H9 (cell line): Measurements from ENCODE around the gene ZNF385B. TPM values are rescaled to one million over a fixed set of nuclear protein-coding genes. Genes with fewer than 3 reads are reported as not detected.

Experiments
- DNase-seq: peaks from one replicate; pipeline ENCODE4 v3.0.0-alpha.2; 2017
- H2AFZ ChIP-seq: one replicate; pipeline ENCODE4 v1.6.1; 2013; ENCODE audit warnings: mild to moderate bottlenecking, low read length, control low read depth, moderate library complexity
- H2AK5ac ChIP-seq: 2 replicates; pipeline ENCODE4 v1.6.1; 2013; ENCODE audit warnings: low read length, control low read depth, mixed read lengths; ENCODE audit not compliant: insufficient read length
- H2BK120ac ChIP-seq: one replicate; pipeline ENCODE4 v1.6.1; 2013; ENCODE audit warnings: low read depth, mild to moderate bottlenecking, low read length, control low read depth, inconsistent platforms; ENCODE audit not compliant: poor library complexity, severe bottlenecking
- H2BK12ac ChIP-seq: 2 replicates; pipeline ENCODE4 v1.6.1; 2013; ENCODE audit warnings: low read length, control low read depth, mixed read lengths, low read depth; ENCODE audit not compliant: insufficient read length
- H2BK15ac ChIP-seq: 2 replicates; pipeline ENCODE4 v1.6.1; 2013; ENCODE audit warnings: low read depth, low read length, control low read depth
- H2BK20ac ChIP-seq: one replicate; pipeline ENCODE4 v1.6.1; 2013; ENCODE audit warnings: low read depth, mild to moderate bottlenecking, low read length, control low read depth, inconsistent platforms; ENCODE audit not compliant: poor library complexity, severe bottlenecking
- H2BK5ac ChIP-seq: 2 replicates; pipeline ENCODE4 v1.6.1; 2013; ENCODE audit warnings: low read length, control low read depth, mixed read lengths; ENCODE audit not compliant: insufficient read length
- H3K14ac ChIP-seq: 2 replicates; pipeline ENCODE4 v1.6.1; 2013; ENCODE audit warnings: low read length, control low read depth; ENCODE audit not compliant: insufficient read depth
- H3K18ac ChIP-seq: 2 replicates; pipeline ENCODE4 v1.6.1; 2013; ENCODE audit warnings: low read depth, mild to moderate bottlenecking, mixed read lengths, low read length, control low read depth; ENCODE audit not compliant: insufficient read length
- H3K23ac ChIP-seq: 2 replicates; pipeline ENCODE4 v1.6.1; 2013; ENCODE audit warnings: low read length, control low read depth, mixed read lengths, low read depth; ENCODE audit not compliant: insufficient read length
- H3K23me2 ChIP-seq: 2 replicates; pipeline ENCODE4 v1.6.1; 2013; ENCODE audit warnings: low read depth, mild to moderate bottlenecking, mixed read lengths, low read length, control low read depth; ENCODE audit not compliant: insufficient read length, poor library complexity, severe bottlenecking
- H3K27ac ChIP-seq: 2 replicates; pipeline ENCODE4 v1.5.1; 2013; ENCODE audit warnings: low read length, control low read depth, mixed read lengths, low read depth; ENCODE audit not compliant: insufficient read length
- H3K27me3 ChIP-seq: 2 replicates; pipeline ENCODE4 v1.6.1; 2013; ENCODE audit warnings: low read length, control low read depth, inconsistent platforms; ENCODE audit not compliant: insufficient read depth
- H3K4ac ChIP-seq: 2 replicates; pipeline ENCODE4 v1.6.1; 2013; ENCODE audit warnings: low read depth, mild to moderate bottlenecking, control low read depth, inconsistent platforms, low read length, moderate library complexity
- H3K4me1 ChIP-seq: 2 replicates; pipeline ENCODE4 v1.6.1; 2013; ENCODE audit warnings: low read length, control low read depth, inconsistent platforms; ENCODE audit not compliant: insufficient read depth
- H3K4me2 ChIP-seq: 2 replicates; pipeline ENCODE4 v1.6.1; 2013; ENCODE audit warnings: low read length, control low read depth, mixed read lengths; ENCODE audit not compliant: insufficient read length, insufficient read depth
- H3K56ac ChIP-seq: 2 replicates; pipeline ENCODE4 v1.6.1; 2013; ENCODE audit warnings: low read depth, mild to moderate bottlenecking, mixed read lengths, low read length, control low read depth; ENCODE audit not compliant: insufficient read length
- H3K79me1 ChIP-seq: 2 replicates; pipeline ENCODE4 v1.6.1; 2013; ENCODE audit warnings: low read depth, mild to moderate bottlenecking, moderate library complexity, low read length, control low read depth, inconsistent platforms; ENCODE audit not compliant: insufficient read depth, poor library complexity, severe bottlenecking
- H3K79me2 ChIP-seq: 2 replicates; pipeline ENCODE4 v1.6.1; 2013; ENCODE audit warnings: low read length, control low read depth, inconsistent platforms; ENCODE audit not compliant: insufficient read depth
- H3K9ac ChIP-seq: 2 replicates; pipeline ENCODE4 v1.6.1; 2013; ENCODE audit warnings: low read length, control low read depth, mixed read lengths; ENCODE audit not compliant: insufficient read length; ENCODE audit errors: extremely low read depth
- H3K9me3 ChIP-seq: one replicate; pipeline ENCODE4 v1.6.1; 2013; ENCODE audit warnings: low read depth, low read length, inconsistent platforms; ENCODE audit not compliant: control insufficient read depth
- H3T11ph ChIP-seq: one replicate; pipeline ENCODE4 v1.6.1; 2013; ENCODE audit warnings: mild to moderate bottlenecking, low read length, control low read depth, inconsistent platforms
- H4K20me1 ChIP-seq: one replicate; pipeline ENCODE4 v1.6.1; 2013; ENCODE audit not compliant: control insufficient read depth, insufficient read length, insufficient read depth
- H4K5ac ChIP-seq: 2 replicates; pipeline ENCODE4 v1.6.1; 2013; ENCODE audit warnings: low read depth, mild to moderate bottlenecking, mixed read lengths, low read length, control low read depth; ENCODE audit not compliant: insufficient read length
- H4K8ac ChIP-seq: replicated peaks from 2 replicates; pipeline ENCODE4 v1.6.1; 2013; ENCODE audit warnings: low read length, control low read depth, mixed read lengths, low read depth; ENCODE audit not compliant: insufficient read length
- H4K91ac ChIP-seq: 2 replicates; pipeline ENCODE4 v1.6.1; 2013; ENCODE audit warnings: low read depth, mild to moderate bottlenecking, moderate library complexity, mixed read lengths, low read length, control low read depth; ENCODE audit not compliant: insufficient read length
- H3K27ac Mint-ChIP-seq, 3 experiments: 2 replicates in 2 of 3; 3 replicates in 1 of 3; pipeline ENCODE4 v1.8.0; 2020 to 2021; ENCODE audit warnings: mixed read lengths in 3 of 3, mild to moderate bottlenecking in 1 of 3, moderate library complexity in 1 of 3
- H3K27me3 Mint-ChIP-seq: 2 replicates; pipeline ENCODE4 v1.8.0; 2021; ENCODE audit warnings: low read depth, mild to moderate bottlenecking, moderate library complexity, mixed read lengths
- H3K36me3 Mint-ChIP-seq, 3 experiments: 2 replicates in 2 of 3; 3 replicates in 1 of 3; pipeline ENCODE4 v1.8.0; 2020 to 2021; ENCODE audit warnings: low read depth in 3 of 3, mixed read lengths in 3 of 3; ENCODE audit not compliant: insufficient read depth in 1 of 3
- H3K4me1 Mint-ChIP-seq, 2 experiments: 2 replicates each; pipeline ENCODE4 v1.8.0; 2020; ENCODE audit warnings: mixed read lengths in 2 of 2
- H3K4me3 Mint-ChIP-seq, 2 experiments: 2 replicates in 1 of 2; 3 replicates in 1 of 2; pipeline ENCODE4 v1.8.0; 2020 to 2021; ENCODE audit warnings: mild to moderate bottlenecking in 2 of 2, mixed read lengths in 2 of 2, moderate library complexity in 1 of 2
- H3K9me3 Mint-ChIP-seq, 2 experiments: 2 replicates in 1 of 2; 3 replicates in 1 of 2; pipeline ENCODE4 v1.8.0; 2020; ENCODE audit warnings: mild to moderate bottlenecking in 2 of 2, mixed read lengths in 2 of 2, moderate library complexity in 1 of 2
- CTCF ChIP-seq: fragments of 200-600 bp; sonication (generic); conservative IDR thresholded peaks from 3 replicates; pipeline ENCODE4 v1.8.0; 2021; ENCODE audit warnings: antibody characterized with exemption, mild to moderate bottlenecking
- total RNA-seq: library from RNA; stranded (reverse); gene quantifications from 2 replicates; pipeline ENCODE4 v1.2.1, GENCODE V29; 2021

The ZNF385B gene
- total RNA-seq, 1 experiment from 2014 or later = 2.1 TPM

- H3K9me3 Mint-ChIP-seq = peaks cover 21 to 32% of the 10 kb centered on the region in 2 experiments
- no peak overlapping the region for H3K4me3 Mint-ChIP-seq
- no peak overlapping the region for H3K23ac ChIP-seq
- H4K8ac ChIP-seq = no peak overlapping the region
- H2BK15ac ChIP-seq = no peak overlapping the region
- H3K4ac ChIP-seq = no peak overlapping the region
- H3K4me1 ChIP-seq = no peaks in the 10 kb centered on the region
- no peak for DNase-seq
- no peaks in the 10 kb centered on the region for H3K79me2 ChIP-seq
- H3K27ac Mint-ChIP-seq = no peak overlapping the region
- no peak overlapping the region for H2BK20ac ChIP-seq
- H3K9me3 ChIP-seq = peaks cover 9% of the 10 kb centered on the region
- H3K27me3 ChIP-seq = no peaks in the 10 kb centered on the region
- H2BK12ac ChIP-seq = no peak overlapping the region
- H3K18ac ChIP-seq = no peak overlapping the region
- H3K4me2 ChIP-seq = no peak overlapping the region
- H3K36me3 Mint-ChIP-seq = peaks cover 8 to 24% (median 12%) of the 10 kb centered on the region in 3 experiments
- no peaks in the 10 kb centered on the region for H4K20me1 ChIP-seq
- no peak overlapping the region for H2AK5ac ChIP-seq
- H2BK5ac ChIP-seq = no peak overlapping the region
- H3T11ph ChIP-seq = no peak overlapping the region
- H4K5ac ChIP-seq = no peak overlapping the region
- no peaks in the 10 kb centered on the region for H3K79me1 ChIP-seq
- no peak overlapping the region for H2AFZ ChIP-seq
- H3K27ac ChIP-seq = no peak overlapping the region
- no peak overlapping the region for H3K9ac ChIP-seq
- no peaks in the 10 kb centered on the region for H3K27me3 Mint-ChIP-seq
- no peak overlapping the region for H3K56ac ChIP-seq
- no peak overlapping the region for H2BK120ac ChIP-seq
- no peak for TF ChIP-seq CTCF
- H3K14ac ChIP-seq = no peak overlapping the region
- no peak overlapping the region for H4K91ac ChIP-seq
- no peaks in the 10 kb centered on the region for H3K4me1 Mint-ChIP-seq
- H3K23me2 ChIP-seq = no peaks in the 10 kb centered on the region
Measured at GRCh38 chr2:179461420-179461819, 400.0 kb downstream of the ZNF385B start.
